Neural cell (in vitro differentiated cells): ENCODE measurements around the gene GSTM1. TPM values are rescaled to one million over a fixed set of nuclear protein-coding genes. Genes with fewer than 3 reads are reported as not detected.

Source experiments
- H2AFZ ChIP-seq: fragments of 200-600, 300-800 bp; sonication (generic), shearing (Covaris generic); 2 replicates; pipeline ENCODE4 v1.6.0; 2014; ENCODE audit warnings: low read depth, mild to moderate bottlenecking, antibody characterized with exemption, low read length, moderate library complexity
- H3F3A ChIP-seq: fragments of 200-600 bp; shearing (Covaris generic); 2 replicates; pipeline ENCODE4 v1.6.1; 2016; ENCODE audit warnings: mild to moderate bottlenecking, moderate library complexity, mixed read lengths, antibody characterized with exemption, low read length; ENCODE audit not compliant: insufficient read depth, poor library complexity, severe bottlenecking
- H3K27ac ChIP-seq: fragments of 200-600, 300-800 bp; sonication (generic), shearing (Covaris generic); 2 replicates; pipeline ENCODE4 v1.5.1; 2014; ENCODE audit warnings: mild to moderate bottlenecking, low read length, moderate library complexity
- H3K27me3 ChIP-seq: fragments of 300-800, 200-600 bp; sonication (generic), shearing (Covaris generic); 2 replicates; pipeline ENCODE4 v1.6.0; 2014; ENCODE audit warnings: mild to moderate bottlenecking, low read depth, low read length, moderate library complexity; ENCODE audit not compliant: insufficient read depth
- H3K36me3 ChIP-seq: fragments of 300-800, 200-600 bp; sonication (generic), shearing (Covaris generic); 2 replicates; pipeline ENCODE4 v1.5.1; 2014; ENCODE audit warnings: mild to moderate bottlenecking, antibody characterized with exemption, low read length, moderate library complexity; ENCODE audit not compliant: insufficient read depth
- H3K4me2 ChIP-seq: fragments of 300-800, 200-600 bp; sonication (generic), shearing (Covaris generic); 2 replicates; pipeline ENCODE4 v1.6.0; 2014; ENCODE audit warnings: mild to moderate bottlenecking, low read length
- H3K4me3 ChIP-seq: fragments of 300-800, 200-600 bp; sonication (generic), shearing (Covaris generic); 2 replicates; pipeline ENCODE4 v1.5.1; 2014; ENCODE audit warnings: mild to moderate bottlenecking, low read length, moderate library complexity
- H3K79me2 ChIP-seq: fragments of 200-600 bp; shearing (Covaris generic); replicated peaks from 2 replicates; pipeline ENCODE4 v1.6.0; 2014; ENCODE audit warnings: mild to moderate bottlenecking, low read length, moderate library complexity; ENCODE audit not compliant: insufficient read depth
- H3K9ac ChIP-seq: fragments of 300-800, 200-600 bp; sonication (generic), shearing (Covaris generic); 2 replicates; pipeline ENCODE4 v1.6.1; 2016; ENCODE audit warnings: mild to moderate bottlenecking, low read length, mixed read lengths
- H3K9me2 ChIP-seq: fragments of 200-600 bp; shearing (Covaris generic); 2 replicates; pipeline ENCODE4 v1.6.1; 2016; ENCODE audit warnings: mild to moderate bottlenecking, low read length, mixed read lengths; ENCODE audit not compliant: insufficient read depth
- H3K9me3 ChIP-seq: fragments of 200-600, 300-800 bp; sonication (generic), shearing (Covaris generic); 2 replicates; pipeline ENCODE4 v1.6.1; 2016; ENCODE audit warnings: mild to moderate bottlenecking, mixed run types, low read length, moderate library complexity, mixed read lengths
- H4K20me1 ChIP-seq: fragments of 200-600 bp; shearing (Covaris generic); 2 replicates; pipeline ENCODE4 v1.6.1; 2016; ENCODE audit warnings: mild to moderate bottlenecking, mixed run types; ENCODE audit not compliant: insufficient read depth
- CTCF ChIP-seq: fragments of 450-650 bp; IDR thresholded peaks from 2 replicates; pipeline ENCODE4 v1.5.1; 2014; ENCODE audit warnings: antibody characterized with exemption, mild to moderate bottlenecking, moderate library complexity; ENCODE audit not compliant: poor library complexity, severe bottlenecking
- EP300 ChIP-seq: fragments of 450-650 bp; conservative IDR thresholded peaks from 2 replicates; pipeline ENCODE4 v1.6.1; 2014; ENCODE audit warnings: antibody characterized with exemption, mild to moderate bottlenecking, moderate library complexity; ENCODE audit not compliant: poor library complexity, severe bottlenecking
- EZH2 ChIP-seq: fragments of 200-600, 300-800 bp; shearing (Covaris generic), sonication (generic); IDR thresholded peaks from 2 replicates; pipeline ENCODE4 v1.6.1; 2014; ENCODE audit warnings: antibody characterized with exemption, low read length, borderline replicate concordance, mild to moderate bottlenecking; ENCODE audit not compliant: insufficient read depth, poor library complexity, severe bottlenecking
- MXI1 ChIP-seq: fragments of 450-650 bp; conservative IDR thresholded peaks from 2 replicates; pipeline ENCODE4 v1.6.1; 2014; ENCODE audit warnings: antibody characterized with exemption, mild to moderate bottlenecking; ENCODE audit not compliant: poor library complexity, severe bottlenecking
- POLR2AphosphoS5 ChIP-seq: IDR thresholded peaks from 2 replicates; pipeline ENCODE4 v1.6.1; 2012
- RAD21 ChIP-seq: fragments of 450-650 bp; conservative IDR thresholded peaks from 2 replicates; pipeline ENCODE4 v1.6.1; 2014; ENCODE audit warnings: antibody characterized with exemption, mild to moderate bottlenecking, moderate library complexity
- REST ChIP-seq: IDR thresholded peaks from 2 replicates; pipeline ENCODE4 v1.6.1; 2012; ENCODE audit warnings: borderline replicate concordance
- SMC3 ChIP-seq: fragments of 450-650 bp; conservative IDR thresholded peaks from 2 replicates; pipeline ENCODE4 v1.6.1; 2014; ENCODE audit warnings: antibody characterized with exemption, mild to moderate bottlenecking, moderate library complexity; ENCODE audit not compliant: poor library complexity
- TAF1 ChIP-seq: IDR thresholded peaks from 2 replicates; pipeline ENCODE4 v1.6.1; 2012; ENCODE audit warnings: low read depth
- polyA plus RNA-seq: library from polyadenylated mRNA; depleted of rRNA; stranded (reverse); fragments of >200 nt; gene quantifications from 2 replicates; pipeline ENCODE4 v1.2.3, GENCODE V29; 2014

GSTM1 gene
- polyA plus RNA-seq, 1 donor from 2014 or later: not detected

- Histone ChIP-seq H3K4me3 (no peak overlapping the region), H3K79me2 (no peaks in the 10 kb centered on the region), H3K9ac (no peak overlapping the region), H4K20me1 (no peaks in the 10 kb centered on the region), H3K9me2 (no peaks in the 10 kb centered on the region), H3K36me3 (no peaks in the 10 kb centered on the region), H3F3A (no peaks in the 10 kb centered on the region), H3K27me3 (no peaks in the 10 kb centered on the region), H3K9me3 (no peaks in the 10 kb centered on the region), H3K4me2 (no peak overlapping the region), H2AFZ (no peak overlapping the region), H3K27ac (no peak overlapping the region)
- TF ChIP-seq EP300 (no peak), POLR2AphosphoS5 (no peak), TAF1 (no peak), MXI1 (no peak), EZH2 (no peak), CTCF (no peak), RAD21 (no peak), REST (no peak), SMC3 (no peak)
These were observed 37.9 kb downstream of the GSTM1 start for GRCh38 chr1:109725510-109725909.

- H3K36me3 ChIP-seq: no peaks in the 10 kb centered on the region
- H3K27ac ChIP-seq: no peak overlapping the region
- no peaks in the 10 kb centered on the region for H3K27me3 ChIP-seq
- no peaks in the 10 kb centered on the region for H3K9me2 ChIP-seq
- no peaks in the 10 kb centered on the region for H3K9me3 ChIP-seq
- no peaks in the 10 kb centered on the region for H3F3A ChIP-seq
- H3K4me2 ChIP-seq: no peak overlapping the region
- no peak overlapping the region for H3K9ac ChIP-seq
- TF ChIP-seq SMC3 (no peak), MXI1 (no peak), TAF1 (no peak), REST (no peak), EP300 (no peak), POLR2AphosphoS5 (no peak), EZH2 (no peak), CTCF (no peak), RAD21 (no peak)
- no peak overlapping the region for H2AFZ ChIP-seq
- no peak overlapping the region for H3K4me3 ChIP-seq
- no peaks in the 10 kb centered on the region for H3K79me2 ChIP-seq
- H4K20me1 ChIP-seq: no peaks in the 10 kb centered on the region
These were observed 38.4 kb downstream of the GSTM1 start for GRCh38 chr1:109726007-109726406.
